ENCODE data around the gene HASPIN. TPM values are rescaled to one million over a fixed set of nuclear protein-coding genes. Genes with fewer than 3 reads are reported as not detected.

The HASPIN gene
- total RNA-seq, 4 donors from 2014 or later, result 0.13 to 0.23 TPM; not detected in 2

- Histone ChIP-seq H3K9me3 (no peaks in the 10 kb centered on the region), H3K27ac (replicated peaks in 1 of 4) (no peak overlapping the region), H3K36me3 (no peaks in the 10 kb centered on the region), H3K27me3 (peaks cover 0 to 71% (median 11%) of the 10 kb centered on the region in 4 donors), H3K4me1 (peaks cover 8 to 10% (median 10%) of the 10 kb centered on the region in 4 donors), H3K4me3 (no peak overlapping the region)
- intact Hi-C loops (cut with DNase I), result no loop called here
- no peak for DNase-seq (ENCODE audit: extremely low spot score)
- TF ChIP-seq POLR2AphosphoS5 (IDR thresholded peaks at IDR 0.05), result no peak
- no peak for TF ChIP-seq POLR2A (IDR thresholded peaks at IDR 0.05; ENCODE audit: low read depth)
- TF ChIP-seq EP300 (IDR thresholded peaks at IDR 0.05), result no peak
- no peak for TF ChIP-seq CTCF (IDR thresholded peaks at IDR 0.05)
- 86% methylated on average over 12 of the region's 17 CpGs for WGBS
These were observed 26.6 kb downstream of the HASPIN start for GRCh38 chr17:3750296-3750695.

- intact Hi-C loops (cut with DNase I), result no loop called here
- no peak for DNase-seq (ENCODE audit: extremely low spot score)
- no peaks in the 10 kb centered on the region for H3K9me3 ChIP-seq
- no peak overlapping the region for H3K4me3 ChIP-seq
- peaks cover 0 to 77% (median 11%) of the 10 kb centered on the region in 4 donors for H3K27me3 ChIP-seq
- TF ChIP-seq POLR2AphosphoS5 (IDR thresholded peaks at IDR 0.05) (no peak), CTCF (IDR thresholded peaks at IDR 0.05) (no peak)
- WGBS, result 79% methylated on average over 8 of the region's 8 CpGs
- H3K36me3 ChIP-seq, result no peaks in the 10 kb centered on the region
- H3K27ac ChIP-seq (replicated peaks in 1 of 4), result no peak overlapping the region
- peaks cover 8 to 11% (median 10%) of the 10 kb centered on the region in 4 donors for H3K4me1 ChIP-seq
These were observed 27.2 kb downstream of the HASPIN start for GRCh38 chr17:3750926-3751325.

GRCh38 chr17:3751836-3752235 is 28.1 kb downstream of the HASPIN start:
- Histone ChIP-seq H3K27ac (replicated peaks in 1 of 4) (no peak overlapping the region), H3K4me1 (peaks cover 8 to 11% (median 10%) of the 10 kb centered on the region in 4 donors), H3K36me3 (no peaks in the 10 kb centered on the region), H3K9me3 (no peaks in the 10 kb centered on the region), H3K27me3 (peaks cover 0 to 80% (median 11%) of the 10 kb centered on the region in 4 donors), H3K4me3 (no peak overlapping the region)
- WGBS, result 69% methylated on average over 3 of the region's 15 CpGs
- intact Hi-C loops (cut with DNase I), result no loop called here
- no peak for DNase-seq (ENCODE audit: extremely low spot score)
- TF ChIP-seq CTCF (IDR thresholded peaks at IDR 0.05) (no peak), POLR2AphosphoS5 (IDR thresholded peaks at IDR 0.05) (no peak), EP300 (IDR thresholded peaks at IDR 0.05) (no peak), POLR2A (IDR thresholded peaks at IDR 0.05; ENCODE audit: low read depth) (no peak)

- Histone ChIP-seq H3K27me3 (peaks cover 0 to 72% (median 11%) of the 10 kb centered on the region in 4 donors), H3K4me3 (no peak overlapping the region), H3K9me3 (no peaks in the 10 kb centered on the region), H3K4me1 (peaks cover 8 to 11% (median 10%) of the 10 kb centered on the region in 4 donors), H3K27ac (replicated peaks in 1 of 4) (no peak overlapping the region), H3K36me3 (no peaks in the 10 kb centered on the region)
- TF ChIP-seq CTCF (IDR thresholded peaks at IDR 0.05) (no peak), POLR2AphosphoS5 (IDR thresholded peaks at IDR 0.05) (no peak), POLR2A (IDR thresholded peaks at IDR 0.05; ENCODE audit: low read depth) (no peak), EP300 (IDR thresholded peaks at IDR 0.05) (no peak)
- intact Hi-C loops (cut with DNase I), result no loop called here
- WGBS, result 90% methylated on average over 10 of the region's 12 CpGs
- no peak for DNase-seq (ENCODE audit: extremely low spot score)
These were observed 29.9 kb downstream of the HASPIN start for GRCh38 chr17:3753624-3754023.

- Histone ChIP-seq H3K4me3 (no peak overlapping the region), H3K36me3 (no peaks in the 10 kb centered on the region), H3K9me3 (no peaks in the 10 kb centered on the region), H3K27me3 (peaks cover 0 to 72% (median 11%) of the 10 kb centered on the region in 4 donors), H3K4me1 (peaks cover 8 to 11% (median 10%) of the 10 kb centered on the region in 4 donors), H3K27ac (replicated peaks in 1 of 4) (no peak overlapping the region)
- intact Hi-C loops (cut with DNase I), result no loop called here
- 85% methylated on average over 18 of the region's 18 CpGs for WGBS
- DNase-seq (ENCODE audit: extremely low spot score), result no peak
- no peak for TF ChIP-seq CTCF (IDR thresholded peaks at IDR 0.05)
- TF ChIP-seq POLR2AphosphoS5 (IDR thresholded peaks at IDR 0.05), result no peak
These were observed 30.4 kb downstream of the HASPIN start for GRCh38 chr17:3754066-3754457.

All from esophagus muscularis mucosa (tissue), 4 donors.